ENCODE results near the gene TBL1X. TPM values are rescaled to one million over a fixed set of nuclear protein-coding genes. Genes with fewer than 3 reads are reported as not detected.

Gene TBL1X
- total RNA-seq, 1 experiment from 2014 or later, result 14.6 TPM

GRCh38 chrX:9605484-9605883 lies 140.6 kb downstream of the TBL1X start:
- DNase-seq (ENCODE audit: low read depth, low spot score) (no peak), ATAC-seq (no peak)
- H3K36me3 ChIP-seq (ENCODE audit: control insufficient read depth, insufficient read depth, low read length), result no peaks in the 10 kb centered on the region
- ChIA-PET POLR2A (no interaction called here), CTCF (no interaction called here)
- intact Hi-C loops (cut with micrococcal nuclease; ENCODE audit: unreplicated experiment) (no loop called here), in situ Hi-C loops (cut with HindIII; ENCODE audit: low pct_unique_long_range_greater_than_20kb, low sequenced_read_pairs) (no loop called here)
- H3K27ac ChIP-seq (ENCODE audit: low read length), result no peak overlapping the region
- no peaks in the 10 kb centered on the region for H3K9me3 ChIP-seq (ENCODE audit: control insufficient read depth, insufficient read depth, low read depth, low read length)
- H3K4me3 ChIP-seq (ENCODE audit: low read depth in 2 of 2, low read length in 2 of 2), result no peak overlapping the region
- H3K4me1 ChIP-seq (ENCODE audit: control insufficient read depth, insufficient read depth, low read length), result no peaks in the 10 kb centered on the region
- TF ChIP-seq SIN3A (IDR thresholded peaks at IDR 0.05; ENCODE audit: borderline replicate concordance, insufficient read depth, low read depth, low read length) (no peak), TCF7L2 (IDR thresholded peaks at IDR 0.05; ENCODE audit: low read depth, low read length) (no peak), CTCF (IDR thresholded peaks at IDR 0.05) (no peak), POLR2AphosphoS5 (IDR thresholded peaks at IDR 0.05; ENCODE audit: low read depth, low read length) (no peak), REST (IDR thresholded peaks at IDR 0.05; ENCODE audit: insufficient read depth in 1 of 2, low read depth in 2 of 2, low read length in 1 of 2) (no peak)
- no peaks in the 10 kb centered on the region for H3K27me3 ChIP-seq (ENCODE audit: control insufficient read depth, insufficient read depth, low read length)
- BruUV-seq (replicated peaks), result no TSS peak

- Histone ChIP-seq H3K36me3 (ENCODE audit: control insufficient read depth, insufficient read depth, low read length) (no peaks in the 10 kb centered on the region), H3K27ac (ENCODE audit: low read length) (no peak overlapping the region), H3K9me3 (ENCODE audit: control insufficient read depth, insufficient read depth, low read depth, low read length) (no peaks in the 10 kb centered on the region), H3K4me1 (ENCODE audit: control insufficient read depth, insufficient read depth, low read length) (no peaks in the 10 kb centered on the region), H3K4me3 (ENCODE audit: low read depth in 2 of 2, low read length in 2 of 2) (no peak overlapping the region), H3K27me3 (ENCODE audit: control insufficient read depth, insufficient read depth, low read length) (no peaks in the 10 kb centered on the region)
- intact Hi-C loops (cut with micrococcal nuclease; ENCODE audit: unreplicated experiment) (no loop called here), in situ Hi-C loops (cut with HindIII; ENCODE audit: low pct_unique_long_range_greater_than_20kb, low sequenced_read_pairs) (no loop called here)
- POLR2A ChIA-PET, result no interaction called here
- DNase-seq (ENCODE audit: low read depth, low spot score), result no peak
- no peak for TF ChIP-seq SIN3A (IDR thresholded peaks at IDR 0.05; ENCODE audit: borderline replicate concordance, insufficient read depth, low read depth, low read length)
- TF ChIP-seq POLR2AphosphoS5 (IDR thresholded peaks at IDR 0.05; ENCODE audit: low read depth, low read length), result no peak
- TF ChIP-seq CTCF (IDR thresholded peaks at IDR 0.05), result no peak
- TF ChIP-seq REST (IDR thresholded peaks at IDR 0.05; ENCODE audit: insufficient read depth in 1 of 2, low read depth in 2 of 2, low read length in 1 of 2), result no peak
- TF ChIP-seq TCF7L2 (IDR thresholded peaks at IDR 0.05; ENCODE audit: low read depth, low read length), result no peak
- ATAC-seq, result no peak
- CTCF ChIA-PET, result no interaction called here
- BruUV-seq (replicated peaks), result no TSS peak
These were observed 142.1 kb downstream of the TBL1X start for GRCh38 chrX:9606971-9607370.
